CD4-positive, alpha-beta memory T cell (primary cell): ENCODE results near the gene OR6C76. TPM values are rescaled to one million over a fixed set of nuclear protein-coding genes. Genes with fewer than 3 reads are reported as not detected.
"Not testable (repeated sequence)": the region's sequence is repeated elsewhere in the genome, so short reads cannot be mapped to it uniquely, and the experiment has no call there.

Source experiments
- CTCF ChIA-PET: fragments of 350-600 bp; sonication (Branson Sonifier 250); formaldehyde crosslinking; loops from one replicate; lab custom pipeline; 2021; ENCODE audit warnings: inconsistent platforms; ENCODE audit not compliant: partially characterized antibody; lab: Charles Lee
- POLR2A ChIA-PET: fragments of 350-600 bp; sonication (Branson Sonifier 250); formaldehyde crosslinking; loops from one replicate; lab custom pipeline; 2021; ENCODE audit not compliant: partially characterized antibody; lab: Charles Lee
- DNase-seq, 5 donors: peaks; one replicate each; pipeline versions ENCODE4 v3.0.0 to v3.0.0-alpha.2; 2020 to 2022; ENCODE audit warnings: mixed read lengths in 1 of 5
- H3K27ac ChIP-seq: one replicate; pipeline ENCODE4 v1.7.0; 2013; ENCODE audit warnings: low read depth, low read length
- H3K27me3 ChIP-seq: 2 replicates; pipeline ENCODE4 v1.7.0; 2013; ENCODE audit warnings: mild to moderate bottlenecking, low read length, moderate library complexity; ENCODE audit not compliant: insufficient read depth
- H3K36me3 ChIP-seq: 2 replicates; pipeline ENCODE4 v1.7.0; 2013; ENCODE audit warnings: mild to moderate bottlenecking, low read length, moderate library complexity; ENCODE audit not compliant: insufficient read depth
- H3K4me1 ChIP-seq: 2 replicates; pipeline ENCODE4 v1.7.0; 2013; ENCODE audit warnings: mild to moderate bottlenecking, low read length, moderate library complexity; ENCODE audit not compliant: insufficient read depth
- H3K4me3 ChIP-seq, 2 donors: one replicate each; pipeline ENCODE4 v1.7.0; 2013; ENCODE audit warnings: low read length in 2 of 2, mild to moderate bottlenecking in 1 of 2
- H3K9me3 ChIP-seq, 2 donors: one replicate each; pipeline ENCODE4 v1.7.0; 2013; ENCODE audit warnings: low read length in 2 of 2, control low read depth in 1 of 2; ENCODE audit not compliant: control insufficient read depth in 1 of 2
- H3K27ac Mint-ChIP-seq, 7 donors: one replicate each; pipeline ENCODE4 v1.8.0; 2020 to 2021; ENCODE audit warnings: mixed read lengths in 7 of 7, mild to moderate bottlenecking in 6 of 7, inconsistent platforms in 3 of 7, moderate library complexity in 3 of 7
- H3K27me3 Mint-ChIP-seq, 2 donors: one replicate each; pipeline ENCODE4 v1.8.0; 2020 to 2021; ENCODE audit warnings: mixed read lengths in 2 of 2
- H3K36me3 Mint-ChIP-seq, 2 donors: one replicate each; pipeline ENCODE4 v1.8.0; 2020 to 2021; ENCODE audit warnings: mixed read lengths in 2 of 2, inconsistent platforms in 1 of 2, mild to moderate bottlenecking in 1 of 2
- H3K4me1 Mint-ChIP-seq, 4 donors: one replicate each; pipeline ENCODE4 v1.8.0; 2020 to 2021; ENCODE audit warnings: mixed read lengths in 4 of 4, mild to moderate bottlenecking in 1 of 4
- H3K4me3 Mint-ChIP-seq, 8 donors: one replicate each; pipeline ENCODE4 v1.8.0; 2020 to 2021; ENCODE audit warnings: mixed read lengths in 8 of 8, mild to moderate bottlenecking in 7 of 8, moderate library complexity in 6 of 8, inconsistent platforms in 3 of 8
- H3K9me3 Mint-ChIP-seq, 8 donors: one replicate each; pipeline ENCODE4 v1.8.0; 2020 to 2021; ENCODE audit warnings: mixed read lengths in 8 of 8, mild to moderate bottlenecking in 5 of 8, inconsistent platforms in 3 of 8, moderate library complexity in 1 of 8
- intact Hi-C: fragments of 100-400 bp; cut with micrococcal nuclease; formaldehyde crosslinking; loops from one replicate; pipeline ENCODE4 v1.15.1; 2023
- polyA plus RNA-seq, 2 donors: library from polyadenylated mRNA; unstranded; fragments of 300-500 nt; fragmentation: Illumina TruSeq; gene quantifications; one replicate each; pipeline ENCODE4 v1.2.3, GENCODE V29; 2021
- total RNA-seq, 2 experiments: library from RNA; stranded (reverse); gene quantifications; one replicate each; pipeline ENCODE4 v1.2.3, GENCODE V29; 2021

Gene OR6C76
- total and polyA plus RNA-seq, 4 experiments from 2014 or later: not detected

- CTCF ChIA-PET, H3K36me3 Mint-ChIP-seq: not testable (repeated sequence)
Observed at GRCh38 chr12:55441233-55441632, 15.2 kb downstream of the OR6C76 start.

GRCh38 chr12:55443776-55444175 is 17.7 kb downstream of the OR6C76 start, which contains the start of gene OR6C2:
Gene OR6C2, plus strand, starts transcription at chr12:55444076. Its CDS starts 8,138 bp downstream, at chr12:55452214.
- no peak within 1 kb of the TSS for H3K4me3 Mint-ChIP-seq
- H3K27ac Mint-ChIP-seq: no peak within 1 kb of the TSS
- ChIA-PET POLR2A (no interaction called here), CTCF (no interaction called here)
- peaks cover 0 to 3% of the 10 kb centered on the region in 2 donors for H3K36me3 Mint-ChIP-seq
- Histone ChIP-seq H3K27me3 (no peaks in the 10 kb centered on the region), H3K36me3 (no peaks in the 10 kb centered on the region), H3K4me3 (no peak within 1 kb of the TSS), H3K4me1 (no peaks in the 10 kb centered on the region), H3K9me3 (no peaks in the 10 kb centered on the region), H3K27ac (no peak within 1 kb of the TSS)
- DNase-seq: no peak
- intact Hi-C loops: no loop called here
- H3K27me3 Mint-ChIP-seq: peaks cover 10 to 16% of the 10 kb centered on the region in 2 donors
- H3K9me3 Mint-ChIP-seq: peaks cover 3 to 37% (median 25%) of the 10 kb centered on the region in 8 donors
- no peaks in the 10 kb centered on the region for H3K4me1 Mint-ChIP-seq

More at GRCh38 chr12:55441233-55441632, 15.2 kb downstream of the OR6C76 start:
- H3K4me3 ChIP-seq, H3K27ac ChIP-seq, H3K36me3 ChIP-seq, DNase-seq, H3K4me1 ChIP-seq, H3K27me3 Mint-ChIP-seq, H3K27me3 ChIP-seq, H3K27ac Mint-ChIP-seq, H3K9me3 ChIP-seq, POLR2A ChIA-PET, H3K4me1 Mint-ChIP-seq, intact Hi-C loops, H3K4me3 Mint-ChIP-seq: not testable (repeated sequence)
- peaks cover 3 to 37% (median 25%) of the 10 kb centered on the region in 8 donors for H3K9me3 Mint-ChIP-seq

GRCh38 chr12:55445357-55445756 is 19.3 kb downstream of the OR6C76 start:
- H3K27me3 Mint-ChIP-seq: peaks cover 9 to 14% of the 10 kb centered on the region in 2 donors
- intact Hi-C loops: no loop called here
- peaks cover 0 to 2% of the 10 kb centered on the region in 2 donors for H3K36me3 Mint-ChIP-seq
- Histone ChIP-seq H3K27ac (no peak overlapping the region), H3K36me3 (no peaks in the 10 kb centered on the region), H3K27me3 (no peaks in the 10 kb centered on the region), H3K9me3 (no peaks in the 10 kb centered on the region), H3K4me1 (no peaks in the 10 kb centered on the region), H3K4me3 (no peak overlapping the region)
- ChIA-PET POLR2A (no interaction called here), CTCF (no interaction called here)
- no peak overlapping the region for H3K4me3 Mint-ChIP-seq
- H3K4me1 Mint-ChIP-seq: no peaks in the 10 kb centered on the region
- no peak for DNase-seq
- H3K9me3 Mint-ChIP-seq: peaks cover 1 to 23% (median 17%) of the 10 kb centered on the region in 8 donors
- no peak overlapping the region for H3K27ac Mint-ChIP-seq

GRCh38 chr12:55446326-55446725 is 20.3 kb downstream of the OR6C76 start:
- Mint-ChIP-seq H3K9me3 (peaks cover 0 to 13% (median 10%) of the 10 kb centered on the region in 8 donors), H3K27ac (no peak overlapping the region), H3K4me1 (no peaks in the 10 kb centered on the region), H3K4me3 (no peak overlapping the region), H3K27me3 (peaks cover 10 to 17% of the 10 kb centered on the region in 2 donors), H3K36me3 (no peaks in the 10 kb centered on the region)
- intact Hi-C loops: no loop called here
- no peak overlapping the region for H3K4me3 ChIP-seq
- no peak for DNase-seq
- H3K9me3 ChIP-seq: no peaks in the 10 kb centered on the region
- no peaks in the 10 kb centered on the region for H3K4me1 ChIP-seq
- no peaks in the 10 kb centered on the region for H3K36me3 ChIP-seq
- ChIA-PET CTCF (interaction anchor here (0.9 kb wide), 1 partner anchor 173 kb away, joined by 4 read pairs; no protein-coding TSS in a partner anchor), POLR2A (no interaction called here)
- H3K27ac ChIP-seq: no peak overlapping the region
- no peaks in the 10 kb centered on the region for H3K27me3 ChIP-seq

- no peak for DNase-seq
- Mint-ChIP-seq H3K4me3 (no peak overlapping the region), H3K9me3 (no peaks in the 10 kb centered on the region), H3K27ac (no peak overlapping the region), H3K4me1 (no peaks in the 10 kb centered on the region), H3K27me3 (peaks cover 21 to 30% of the 10 kb centered on the region in 2 donors), H3K36me3 (no peaks in the 10 kb centered on the region)
- Histone ChIP-seq H3K27me3 (no peaks in the 10 kb centered on the region), H3K27ac (no peak overlapping the region), H3K36me3 (no peaks in the 10 kb centered on the region), H3K9me3 (no peaks in the 10 kb centered on the region), H3K4me3 (no peak overlapping the region), H3K4me1 (no peaks in the 10 kb centered on the region)
- CTCF ChIA-PET: no interaction called here
- POLR2A ChIA-PET: no interaction called here
- intact Hi-C loops: no loop called here
Observed at GRCh38 chr12:55448825-55449224, 22.8 kb downstream of the OR6C76 start.

GRCh38 chr12:55464926-55465325 is 38.9 kb downstream of the OR6C76 start:
- H3K9me3 ChIP-seq, H3K4me1 ChIP-seq, H3K36me3 Mint-ChIP-seq, POLR2A ChIA-PET, H3K4me3 Mint-ChIP-seq, H3K27ac ChIP-seq, H3K36me3 ChIP-seq, CTCF ChIA-PET, DNase-seq, H3K4me3 ChIP-seq, intact Hi-C loops, H3K27me3 ChIP-seq, H3K4me1 Mint-ChIP-seq: not testable (repeated sequence)
- peak overlapping the region in 1 of 7 donors; percentile 57 for H3K27ac Mint-ChIP-seq
- peaks cover 18 to 20% of the 10 kb centered on the region in 2 donors for H3K27me3 Mint-ChIP-seq
- H3K9me3 Mint-ChIP-seq: peaks cover 2 to 19% (median 8%) of the 10 kb centered on the region in 8 donors

GRCh38 chr12:55467836-55468235 is 41.8 kb downstream of the OR6C76 start:
- H3K4me1 Mint-ChIP-seq: no peaks in the 10 kb centered on the region
- no peaks in the 10 kb centered on the region for H3K36me3 ChIP-seq
- H3K27me3 ChIP-seq: no peaks in the 10 kb centered on the region
- H3K27ac ChIP-seq: no peak overlapping the region
- no peaks in the 10 kb centered on the region for H3K4me1 ChIP-seq
- H3K27ac Mint-ChIP-seq: no peak overlapping the region
- intact Hi-C loops: no loop called here
- ChIA-PET POLR2A (no interaction called here), CTCF (no interaction called here)
- H3K36me3 Mint-ChIP-seq: no peaks in the 10 kb centered on the region
- no peak overlapping the region for H3K4me3 ChIP-seq
- no peak overlapping the region for H3K4me3 Mint-ChIP-seq
- no peaks in the 10 kb centered on the region for H3K9me3 ChIP-seq
- H3K9me3 Mint-ChIP-seq: peaks cover 0 to 14% (median 7%) of the 10 kb centered on the region in 8 donors
- DNase-seq: no peak
- H3K27me3 Mint-ChIP-seq: peaks cover 10 to 14% of the 10 kb centered on the region in 2 donors
